ENCODE measurements around the gene MAST4.
"Not testable (repeated sequence)": the region's sequence is repeated elsewhere in the genome, so short reads cannot be mapped to it uniquely, and the experiment has no call there.

The MAST4 gene

GRCh38 chr5:66652818-66653217, 56.6 kb downstream of the MAST4 start:
- no peak for DNase-seq

GRCh38 chr5:66653325-66653724, 57.1 kb downstream of the MAST4 start:
- DNase-seq = no peak

- DNase-seq = no peak
Measured at GRCh38 chr5:66655395-66656324, 59.5 kb downstream of the MAST4 start.

- no peak for DNase-seq
Measured at GRCh38 chr5:66658516-66658915, 62.3 kb downstream of the MAST4 start.

- DNase-seq = no peak
Measured at GRCh38 chr5:66659780-66660179, 63.6 kb downstream of the MAST4 start.

- DNase-seq = no peak
Measured at GRCh38 chr5:66660396-66660795, 64.2 kb downstream of the MAST4 start.

- DNase-seq = no peak
Measured at GRCh38 chr5:66661149-66661548, 65.0 kb downstream of the MAST4 start.

- no peak for DNase-seq
Measured at GRCh38 chr5:66666778-66667177, 70.6 kb downstream of the MAST4 start.

- no peak for DNase-seq
Measured at GRCh38 chr5:66669086-66669861, 73.1 kb downstream of the MAST4 start.

GRCh38 chr5:66669862-66670195, 73.6 kb downstream of the MAST4 start:
- no peak for DNase-seq

GRCh38 chr5:66671305-66671704, 75.1 kb downstream of the MAST4 start:
- DNase-seq = no peak

GRCh38 chr5:66674802-66675201, 78.6 kb downstream of the MAST4 start:
- DNase-seq = no peak

GRCh38 chr5:66675406-66675805, 79.2 kb downstream of the MAST4 start:
- no peak for DNase-seq

- no peak for DNase-seq
Measured at GRCh38 chr5:66680221-66680620, 84.0 kb downstream of the MAST4 start.

GRCh38 chr5:66680804-66681203, 84.6 kb downstream of the MAST4 start:
- DNase-seq = no peak

GRCh38 chr5:66684663-66685062, 88.5 kb downstream of the MAST4 start:
- no peak for DNase-seq

GRCh38 chr5:66689522-66690220, 93.5 kb downstream of the MAST4 start:
- no peak for DNase-seq

- DNase-seq = no peak
Measured at GRCh38 chr5:66694036-66694435, 97.8 kb downstream of the MAST4 start.

- not testable (repeated sequence) for DNase-seq
Measured at GRCh38 chr5:66695840-66696239, 99.6 kb downstream of the MAST4 start.

- no peak for DNase-seq
Measured at GRCh38 chr5:66697796-66698564, 101.8 kb downstream of the MAST4 start.

- DNase-seq = no peak
Measured at GRCh38 chr5:66701244-66701643, 105.1 kb downstream of the MAST4 start.

- DNase-seq = no peak
Measured at GRCh38 chr5:66702426-66702825, 106.2 kb downstream of the MAST4 start.

Data from CD4-positive, alpha-beta T cell treated with Interleukin-10 for 1 hour (primary cell).